K562 treated with DMSO at 1 percent for 48 hours (cell line): ENCODE results near the gene ERP29. TPM values are rescaled to one million over a fixed set of nuclear protein-coding genes. Genes with fewer than 3 reads are reported as not detected.

Experiments
- total RNA-seq: library from RNA; unstranded; fragments of 300-600 nt; gene quantifications from 2 replicates; pipeline ENCODE4 v1.2.3, GENCODE V29; 2022; ENCODE audit warnings: low replicate concordance; ENCODE audit errors: extremely low read depth

The ERP29 gene
- not detected in 2 replicates for total RNA-seq

DNA sequence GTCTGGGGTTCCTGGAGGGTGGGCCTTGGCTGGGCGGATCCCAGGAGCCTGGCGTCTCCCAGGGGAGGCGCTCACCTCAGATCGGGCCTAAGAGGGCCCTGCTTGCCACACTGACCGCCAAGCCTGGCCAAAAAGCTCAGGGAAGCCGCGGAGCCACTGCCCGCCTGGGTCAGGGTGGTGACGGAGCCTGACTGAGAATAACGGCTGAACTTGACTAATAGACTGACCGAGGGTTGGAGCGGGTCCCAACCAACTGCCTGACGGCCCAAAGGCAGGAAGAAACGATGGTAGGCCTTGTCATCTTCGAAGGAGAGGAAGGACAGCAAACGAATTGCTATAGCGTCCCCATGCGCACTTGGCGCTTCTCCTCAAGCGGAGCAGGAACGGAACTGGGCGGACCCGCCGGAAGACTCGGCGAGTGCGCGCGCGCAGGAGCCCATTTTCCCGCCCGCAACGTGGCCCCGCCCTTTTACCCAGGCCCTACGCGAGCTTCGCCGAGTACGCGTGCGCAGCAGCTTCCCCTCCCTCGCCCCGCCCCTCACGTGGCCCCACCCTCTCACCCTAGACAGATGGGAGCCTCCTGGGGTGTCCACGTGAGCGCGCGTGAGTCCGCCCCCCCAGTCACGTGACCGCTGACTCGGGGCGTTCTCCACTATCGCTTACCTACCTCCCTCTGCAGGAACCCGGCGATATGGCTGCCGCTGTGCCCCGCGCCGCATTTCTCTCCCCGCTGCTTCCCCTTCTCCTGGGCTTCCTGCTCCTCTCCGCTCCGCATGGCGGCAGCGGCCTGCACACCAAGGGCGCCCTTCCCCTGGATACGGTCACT is at the start of gene ERP29, which contains the start of gene TMEM116:
Gene ERP29, plus strand, starts transcription at position 652 of the 826 bp plus-strand sequence. Its CDS starts 40 bp downstream, at position 692.
Gene TMEM116, minus strand, starts transcription at position 391 of the 826 bp plus-strand sequence. CDS start 7,895 bp downstream, outside the sequence.

Other genes with a start within 250 kb of the ERP29 start
- not detected in 2 replicates for gene ALDH2, start 246.5 kb upstream of the ERP29 start, total RNA-seq
- not detected in 2 replicates for gene MAPKAPK5, start 171.2 kb upstream of the ERP29 start, total RNA-seq
- gene TMEM116, start 261 bp upstream of the ERP29 start, total RNA-seq = not detected in 2 replicates
- not detected in 2 replicates for gene NAA25, start 95.4 kb downstream of the ERP29 start, total RNA-seq
- gene TRAFD1, start 112.1 kb downstream of the ERP29 start, total RNA-seq = not detected in 2 replicates